D721Med (cell line): ENCODE data around the gene EHF.

Experiments used
- DNase-seq: peaks from one replicate; pipeline ENCODE4 v3.0.0; 2011; ENCODE audit warnings: low spot score; ENCODE audit not compliant: insufficient read length
- FAIRE-seq: peaks from 2 replicates; lab custom pipeline; 2011; peaks lifted over from hg19 to GRCh38; lab: Jason Lieb, UNC
- TF ChIP-seq, protein P1 (sequence below): IDR thresholded peaks from 2 replicates; pipeline ENCODE4 v1.5.1; 2012; ENCODE audit warnings: mild to moderate bottlenecking, control low read depth; ENCODE audit not compliant: insufficient read depth; ENCODE audit errors: missing control alignments

The EHF gene

GRCh38 chr11:34601609-34602008 is 19.3 kb upstream of the EHF start:
- DNase-seq: no peak
- TF ChIP-seq, protein P1, sequence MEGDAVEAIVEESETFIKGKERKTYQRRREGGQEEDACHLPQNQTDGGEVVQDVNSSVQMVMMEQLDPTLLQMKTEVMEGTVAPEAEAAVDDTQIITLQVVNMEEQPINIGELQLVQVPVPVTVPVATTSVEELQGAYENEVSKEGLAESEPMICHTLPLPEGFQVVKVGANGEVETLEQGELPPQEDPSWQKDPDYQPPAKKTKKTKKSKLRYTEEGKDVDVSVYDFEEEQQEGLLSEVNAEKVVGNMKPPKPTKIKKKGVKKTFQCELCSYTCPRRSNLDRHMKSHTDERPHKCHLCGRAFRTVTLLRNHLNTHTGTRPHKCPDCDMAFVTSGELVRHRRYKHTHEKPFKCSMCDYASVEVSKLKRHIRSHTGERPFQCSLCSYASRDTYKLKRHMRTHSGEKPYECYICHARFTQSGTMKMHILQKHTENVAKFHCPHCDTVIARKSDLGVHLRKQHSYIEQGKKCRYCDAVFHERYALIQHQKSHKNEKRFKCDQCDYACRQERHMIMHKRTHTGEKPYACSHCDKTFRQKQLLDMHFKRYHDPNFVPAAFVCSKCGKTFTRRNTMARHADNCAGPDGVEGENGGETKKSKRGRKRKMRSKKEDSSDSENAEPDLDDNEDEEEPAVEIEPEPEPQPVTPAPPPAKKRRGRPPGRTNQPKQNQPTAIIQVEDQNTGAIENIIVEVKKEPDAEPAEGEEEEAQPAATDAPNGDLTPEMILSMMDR: no peak
- FAIRE-seq: no peak

DNA sequence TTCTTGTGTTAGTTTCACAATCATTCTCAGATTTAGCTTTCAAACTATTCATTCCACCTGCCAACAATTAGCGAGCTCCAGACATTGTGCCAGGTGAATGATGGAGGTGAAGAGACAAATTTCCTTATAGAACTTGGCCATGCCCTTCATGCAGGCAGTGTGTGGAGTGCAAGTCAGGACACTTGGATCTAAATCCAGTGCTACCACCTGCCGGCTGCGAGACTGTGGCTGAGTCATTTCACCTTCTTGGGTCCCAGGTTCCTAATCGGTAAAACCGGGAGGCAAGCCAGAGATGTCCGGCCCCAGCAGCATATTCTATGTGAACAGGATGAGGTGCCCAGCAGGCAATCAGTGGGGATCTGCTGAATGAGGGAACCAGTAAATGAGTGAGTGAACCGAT is 18.6 kb upstream of the EHF start:
- FAIRE-seq (no peak), DNase-seq (no peak)
- TF ChIP-seq, protein P1: no peak

GRCh38 chr11:34603129-34604001 is 17.5 kb upstream of the EHF start:
- TF ChIP-seq, protein P1: no peak
- no peak for FAIRE-seq
- DNase-seq: no peak

- FAIRE-seq: no peak
- no peak for DNase-seq
- TF ChIP-seq, protein P1: no peak
Measured at GRCh38 chr11:34604145-34604544, 16.7 kb upstream of the EHF start.

GRCh38 chr11:34604911-34605310 is 16.0 kb upstream of the EHF start:
- FAIRE-seq: no peak
- TF ChIP-seq, protein P1: no peak
- no peak for DNase-seq

- TF ChIP-seq, protein P1: no peak
- no peak for DNase-seq
- no peak for FAIRE-seq
Measured at GRCh38 chr11:34605481-34606325, 15.2 kb upstream of the EHF start.
